Astrocyte (in vitro differentiated cells and primary cell): ENCODE results near the gene BRMS1. TPM values are rescaled to one million over a fixed set of nuclear protein-coding genes. Genes with fewer than 3 reads are reported as not detected.
A peak's percentile ranks its signal among the peaks of the same experiment; 100 is the strongest.

Experiments used
- DNase-seq: peaks from one replicate; pipeline ENCODE4 v3.0.0-alpha.2; 2010; ENCODE audit warnings: low read depth
- FAIRE-seq: peaks from 2 replicates; lab custom pipeline; 2011; peaks lifted over from hg19 to GRCh38; lab: Jason Lieb, UNC
- H2AFZ ChIP-seq: 2 replicates; pipeline ENCODE4 v1.6.0; 2012; ENCODE audit warnings: low read depth, low read length, inconsistent platforms
- H3K27ac ChIP-seq: 2 replicates; pipeline ENCODE4 v1.5.1; 2011; ENCODE audit warnings: low read depth, low read length, inconsistent platforms
- H3K27me3 ChIP-seq: 2 replicates; pipeline ENCODE4 v1.6.0; 2011; ENCODE audit warnings: low read length, inconsistent platforms; ENCODE audit not compliant: insufficient read depth
- H3K36me3 ChIP-seq: 2 replicates; pipeline ENCODE4 v1.5.1; 2011; ENCODE audit warnings: low read length, inconsistent platforms; ENCODE audit not compliant: insufficient read depth
- H3K4me1 ChIP-seq: 2 replicates; pipeline ENCODE4 v1.5.1; 2011; ENCODE audit warnings: low read length, inconsistent platforms; ENCODE audit not compliant: insufficient read depth
- H3K4me2 ChIP-seq: 2 replicates; pipeline ENCODE4 v1.6.0; 2012; ENCODE audit warnings: low read length, inconsistent platforms
- H3K4me3 ChIP-seq: 2 replicates; pipeline ENCODE4 v1.5.1; 2011; ENCODE audit warnings: low read depth, mild to moderate bottlenecking, low read length, inconsistent platforms; ENCODE audit not compliant: insufficient read depth
- H3K79me2 ChIP-seq: 2 replicates; pipeline ENCODE4 v1.6.0; 2012; ENCODE audit warnings: mild to moderate bottlenecking, low read length, inconsistent platforms; ENCODE audit not compliant: insufficient read depth
- H3K9ac ChIP-seq: 2 replicates; pipeline ENCODE4 v1.6.0; 2012; ENCODE audit warnings: mild to moderate bottlenecking, low read length, inconsistent platforms
- H3K9me3 ChIP-seq: 2 replicates; pipeline ENCODE4 v1.5.1; 2012; ENCODE audit warnings: low read depth, mild to moderate bottlenecking, low read length, inconsistent platforms; ENCODE audit not compliant: insufficient read depth
- H4K20me1 ChIP-seq: 2 replicates; pipeline ENCODE4 v1.6.0; 2012; ENCODE audit warnings: low read length, inconsistent platforms; ENCODE audit not compliant: insufficient read depth
- H3K27ac Mint-ChIP-seq: one replicate; pipeline ENCODE4 v1.8.0; 2021; ENCODE audit warnings: mild to moderate bottlenecking, mixed read lengths; ENCODE audit not compliant: unreplicated experiment
- H3K27me3 Mint-ChIP-seq: one replicate; pipeline ENCODE4 v1.8.0; 2021; ENCODE audit warnings: low read depth, mixed read lengths; ENCODE audit not compliant: unreplicated experiment
- H3K36me3 Mint-ChIP-seq: one replicate; pipeline ENCODE4 v1.8.0; 2021; ENCODE audit warnings: low read depth, mixed read lengths; ENCODE audit not compliant: unreplicated experiment
- H3K4me1 Mint-ChIP-seq: one replicate; pipeline ENCODE4 v1.8.0; 2021; ENCODE audit warnings: low read depth, mixed read lengths; ENCODE audit not compliant: unreplicated experiment
- H3K4me3 Mint-ChIP-seq: one replicate; pipeline ENCODE4 v1.8.0; 2021; ENCODE audit warnings: mild to moderate bottlenecking, moderate library complexity, mixed read lengths; ENCODE audit not compliant: unreplicated experiment
- H3K9me3 Mint-ChIP-seq: one replicate; pipeline ENCODE4 v1.8.0; 2021; ENCODE audit warnings: mild to moderate bottlenecking, mixed read lengths; ENCODE audit not compliant: unreplicated experiment
- EZH2 ChIP-seq: IDR thresholded peaks from 2 replicates; pipeline ENCODE4 v1.6.1; 2012; ENCODE audit warnings: mild to moderate bottlenecking, low read length, inconsistent platforms; ENCODE audit not compliant: insufficient read depth
- total RNA-seq: library from RNA; stranded (reverse); gene quantifications from 2 replicates; pipeline ENCODE4 v1.2.1, GENCODE V29; 2021
- TF ChIP-seq, protein P1 (sequence below): IDR thresholded peaks from 2 replicates; pipeline ENCODE4 v1.5.1; 2011; ENCODE audit warnings: low read depth, mild to moderate bottlenecking, inconsistent platforms, low read length, moderate library complexity; ENCODE audit not compliant: insufficient read depth

Gene BRMS1
- total RNA-seq, 1 donor from 2014 or later = 47.8 TPM

DNA sequence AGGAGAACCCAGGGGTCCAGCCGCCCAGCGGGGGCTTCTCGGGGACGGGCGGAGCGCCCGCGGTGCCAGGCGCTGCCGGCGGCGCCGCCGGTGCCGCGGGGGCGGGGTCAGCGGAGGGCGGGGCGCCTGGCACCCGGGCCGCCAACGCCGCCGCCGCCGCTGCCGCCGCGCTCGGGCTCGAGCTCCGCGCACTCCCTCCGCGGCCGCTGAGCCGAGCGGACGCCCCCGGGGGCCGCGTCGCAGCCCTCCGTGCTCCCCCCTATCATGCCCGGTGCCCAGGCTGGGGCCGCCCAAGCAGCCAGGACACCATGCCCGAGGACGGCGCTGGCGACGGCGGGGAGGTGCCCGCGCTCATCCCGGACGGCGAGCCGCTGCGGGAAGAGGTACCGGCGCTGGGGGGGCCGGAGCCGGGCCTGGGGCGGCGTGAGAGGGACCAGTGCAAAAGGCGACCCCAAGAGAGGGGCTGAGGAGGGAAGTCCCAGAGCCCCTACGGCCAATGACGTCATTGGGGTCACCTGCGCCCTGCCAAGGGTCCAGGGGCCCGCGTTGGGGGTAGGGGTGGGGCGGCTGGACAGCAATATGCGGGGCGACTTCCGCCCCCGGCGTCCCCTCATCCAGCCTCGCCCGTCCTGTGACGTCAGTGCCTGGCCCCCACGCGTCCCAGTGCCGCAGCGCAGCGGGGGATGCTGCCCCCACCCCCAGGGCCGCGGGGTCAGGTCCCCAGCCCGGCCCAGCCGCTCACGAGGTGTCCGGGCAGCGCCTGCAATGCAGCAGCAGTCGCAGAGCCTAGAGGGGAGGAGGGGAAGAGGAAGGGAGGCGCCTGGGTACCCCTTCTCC lies 53.0 kb downstream of the BRMS1 start, which contains the start of gene TMEM151A:
Gene TMEM151A (plus strand): TSS at position 189 of the 837 bp plus-strand sequence. CDS start 120 bp downstream, at position 309.
- Mint-ChIP-seq H3K27me3 (peaks cover 29% of the 10 kb centered on the region), H3K9me3 (no peaks in the 10 kb centered on the region), H3K36me3 (peaks cover 6% of the 10 kb centered on the region), H3K4me3 (peak within 1 kb of the TSS; percentile 90), H3K27ac (no peak within 1 kb of the TSS), H3K4me1 (peaks cover 13% of the 10 kb centered on the region)
- no peak within 1 kb of the TSS for H3K4me3 ChIP-seq
- H3K4me2 ChIP-seq = peak within 1 kb of the TSS; percentile 54
- H3K27me3 ChIP-seq = peaks cover 24% of the 10 kb centered on the region
- peaks cover 18% of the 10 kb centered on the region for H3K79me2 ChIP-seq
- peaks cover 2% of the 10 kb centered on the region for H3K36me3 ChIP-seq
- TF ChIP-seq, protein P1, sequence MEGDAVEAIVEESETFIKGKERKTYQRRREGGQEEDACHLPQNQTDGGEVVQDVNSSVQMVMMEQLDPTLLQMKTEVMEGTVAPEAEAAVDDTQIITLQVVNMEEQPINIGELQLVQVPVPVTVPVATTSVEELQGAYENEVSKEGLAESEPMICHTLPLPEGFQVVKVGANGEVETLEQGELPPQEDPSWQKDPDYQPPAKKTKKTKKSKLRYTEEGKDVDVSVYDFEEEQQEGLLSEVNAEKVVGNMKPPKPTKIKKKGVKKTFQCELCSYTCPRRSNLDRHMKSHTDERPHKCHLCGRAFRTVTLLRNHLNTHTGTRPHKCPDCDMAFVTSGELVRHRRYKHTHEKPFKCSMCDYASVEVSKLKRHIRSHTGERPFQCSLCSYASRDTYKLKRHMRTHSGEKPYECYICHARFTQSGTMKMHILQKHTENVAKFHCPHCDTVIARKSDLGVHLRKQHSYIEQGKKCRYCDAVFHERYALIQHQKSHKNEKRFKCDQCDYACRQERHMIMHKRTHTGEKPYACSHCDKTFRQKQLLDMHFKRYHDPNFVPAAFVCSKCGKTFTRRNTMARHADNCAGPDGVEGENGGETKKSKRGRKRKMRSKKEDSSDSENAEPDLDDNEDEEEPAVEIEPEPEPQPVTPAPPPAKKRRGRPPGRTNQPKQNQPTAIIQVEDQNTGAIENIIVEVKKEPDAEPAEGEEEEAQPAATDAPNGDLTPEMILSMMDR = no peak
- peak; percentile 87 for TF ChIP-seq EZH2
- no peak for DNase-seq
- peaks cover 5% of the 10 kb centered on the region for H4K20me1 ChIP-seq
- peaks cover 21% of the 10 kb centered on the region for H3K4me1 ChIP-seq
- no peak within 1 kb of the TSS for H3K9ac ChIP-seq
- H2AFZ ChIP-seq = no peak within 1 kb of the TSS
- no peaks in the 10 kb centered on the region for H3K9me3 ChIP-seq
- FAIRE-seq = no peak
- H3K27ac ChIP-seq = no peak within 1 kb of the TSS

DNA sequence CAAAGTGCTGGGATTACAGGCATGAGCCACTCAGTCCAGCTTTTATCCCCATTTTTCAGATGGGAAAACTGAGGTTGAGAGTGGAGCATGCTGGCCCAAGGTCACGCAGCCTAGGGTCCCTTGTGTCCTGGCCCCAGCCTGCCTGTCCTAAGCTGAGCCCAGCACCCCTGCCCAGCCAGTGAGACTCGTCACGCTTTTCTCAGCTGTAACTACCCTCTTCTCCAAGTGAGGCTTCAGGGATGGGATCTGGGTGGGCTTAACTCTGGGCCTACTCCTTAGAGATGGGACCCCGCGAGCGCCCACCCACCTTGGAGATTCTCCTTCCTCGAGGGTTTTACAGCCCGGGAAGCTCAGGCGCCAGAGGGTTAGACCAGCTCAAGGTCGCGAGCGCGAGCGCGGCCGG lies 53.6 kb downstream of the BRMS1 start:
- Mint-ChIP-seq H3K27me3 (peaks cover 25% of the 10 kb centered on the region), H3K4me1 (peaks cover 13% of the 10 kb centered on the region), H3K4me3 (no peak overlapping the region), H3K36me3 (peaks cover 6% of the 10 kb centered on the region), H3K27ac (no peak overlapping the region), H3K9me3 (no peaks in the 10 kb centered on the region)
- no peak for DNase-seq
- Histone ChIP-seq H3K4me3 (no peak overlapping the region), H2AFZ (no peak overlapping the region), H3K36me3 (peaks cover 7% of the 10 kb centered on the region), H3K4me2 (peak overlapping the region; percentile 54), H4K20me1 (peaks cover 11% of the 10 kb centered on the region), H3K79me2 (peaks cover 25% of the 10 kb centered on the region), H3K9me3 (no peaks in the 10 kb centered on the region), H3K27me3 (peaks cover 22% of the 10 kb centered on the region), H3K9ac (no peak overlapping the region), H3K27ac (no peak overlapping the region), H3K4me1 (peaks cover 22% of the 10 kb centered on the region)
- no peak for FAIRE-seq
- TF ChIP-seq, protein P1 = no peak
- TF ChIP-seq EZH2 = no peak

DNA sequence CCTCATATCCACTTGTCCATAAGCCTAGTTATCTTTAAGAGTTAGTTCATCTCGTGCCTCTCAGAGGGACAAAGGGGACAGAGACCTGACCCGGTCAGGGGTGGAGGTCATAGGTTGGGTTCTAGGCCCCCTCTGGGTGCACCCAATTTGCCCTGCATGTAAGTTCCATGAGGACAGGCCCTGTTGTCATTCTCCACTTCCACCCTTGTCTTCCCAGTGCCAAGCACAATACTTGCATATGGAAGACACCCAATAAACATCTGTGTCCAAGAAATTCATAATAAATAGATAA lies 54.6 kb downstream of the BRMS1 start:
- FAIRE-seq = no peak

More for the DNA sequence above, 54.6 kb downstream of the BRMS1 start:
- no peak for DNase-seq
- H2AFZ ChIP-seq = no peak overlapping the region
- H4K20me1 ChIP-seq = peaks cover 18% of the 10 kb centered on the region
- Mint-ChIP-seq H3K36me3 (peaks cover 6% of the 10 kb centered on the region), H3K27ac (peak overlapping the region; percentile 55), H3K27me3 (peaks cover 22% of the 10 kb centered on the region), H3K4me3 (peak overlapping the region; percentile 90), H3K4me1 (peaks cover 16% of the 10 kb centered on the region), H3K9me3 (no peaks in the 10 kb centered on the region)
- H3K9me3 ChIP-seq = no peaks in the 10 kb centered on the region
- no peak overlapping the region for H3K9ac ChIP-seq
- no peak for TF ChIP-seq EZH2
- TF ChIP-seq, protein P1 = no peak
- H3K79me2 ChIP-seq = peaks cover 35% of the 10 kb centered on the region
- H3K4me2 ChIP-seq = peak overlapping the region; percentile 87
- H3K4me3 ChIP-seq = no peak overlapping the region
- peaks cover 22% of the 10 kb centered on the region for H3K27me3 ChIP-seq
- peaks cover 22% of the 10 kb centered on the region for H3K4me1 ChIP-seq
- peaks cover 7% of the 10 kb centered on the region for H3K36me3 ChIP-seq
- H3K27ac ChIP-seq = no peak overlapping the region
